Subcutaneous abdominal adipose tissue (tissue), 5 donors: ENCODE data around the gene GIPC1.

Source experiments
- H3K27ac ChIP-seq: one replicate; pipeline ENCODE4 v1.7.0; 2013; ENCODE audit warnings: low read depth, mild to moderate bottlenecking, inconsistent platforms, low read length, moderate library complexity
- H3K27me3 ChIP-seq, 5 donors: one replicate each; pipeline ENCODE4 v1.7.0; 2013; ENCODE audit warnings: low read length in 5 of 5, inconsistent platforms in 1 of 5; ENCODE audit not compliant: control insufficient read depth in 5 of 5, insufficient read depth in 4 of 5
- H3K36me3 ChIP-seq, 5 donors: one replicate each; pipeline ENCODE4 v1.7.0; 2013; ENCODE audit warnings: low read length in 5 of 5; ENCODE audit not compliant: control insufficient read depth in 5 of 5, insufficient read depth in 5 of 5
- H3K4me1 ChIP-seq, 5 donors: one replicate each; pipeline ENCODE4 v1.7.0; 2013; ENCODE audit warnings: low read length in 5 of 5, mild to moderate bottlenecking in 3 of 5, moderate library complexity in 1 of 5; ENCODE audit not compliant: control insufficient read depth in 5 of 5, insufficient read depth in 5 of 5
- H3K4me3 ChIP-seq, 5 donors: one replicate each; pipeline ENCODE4 v1.7.0; 2013; ENCODE audit warnings: low read length in 5 of 5, low read depth in 1 of 5
- H3K9ac ChIP-seq, 5 donors: one replicate each; pipeline ENCODE4 v1.7.0; 2013; ENCODE audit warnings: low read length in 5 of 5, mild to moderate bottlenecking in 4 of 5, moderate library complexity in 3 of 5
- H3K9me3 ChIP-seq, 5 donors: one replicate each; pipeline ENCODE4 v1.7.0; 2013; ENCODE audit warnings: low read length in 5 of 5; ENCODE audit not compliant: control insufficient read depth in 5 of 5
- donor health status: healthy.
- donor health status: healthy.
- donor health status: healthy.
- donor health status: healthy.
- donor health status: healthy.

GIPC1 gene

GRCh38 chr19:14517840-14518505 lies 22.0 kb upstream of the GIPC1 start, which contains the start of gene DNAJB1:
Gene DNAJB1 (minus strand): TSS chr19:14518397. CDS start chr19:14518349, 48 bp downstream.
- Histone ChIP-seq H3K4me1 (peaks cover 25 to 50% (median 36%) of the 10 kb centered on the region in 5 donors), H3K9ac (peak within 1 kb of the TSS; percentile 90 to 98 (median 97)), H3K4me3 (peak within 1 kb of the TSS; percentile 86 to 98 (median 93)), H3K36me3 (peaks cover 0 to 40% (median 27%) of the 10 kb centered on the region in 5 donors), H3K27ac (peak within 1 kb of the TSS; percentile 98), H3K9me3 (no peaks in the 10 kb centered on the region), H3K27me3 (no peaks in the 10 kb centered on the region)

- Histone ChIP-seq H3K4me3 (peak overlapping the region; percentile 86 to 98 (median 93)), H3K9ac (peak overlapping the region; percentile 75 to 98 (median 93)), H3K27me3 (no peaks in the 10 kb centered on the region), H3K27ac (peak overlapping the region; percentile 98), H3K9me3 (no peaks in the 10 kb centered on the region), H3K36me3 (peaks cover 0 to 42% (median 27%) of the 10 kb centered on the region in 5 donors), H3K4me1 (peaks cover 29 to 54% (median 41%) of the 10 kb centered on the region in 5 donors)
Measured at GRCh38 chr19:14517446-14517839, 21.5 kb upstream of the GIPC1 start.

GRCh38 chr19:14516746-14517438 lies 21.0 kb upstream of the GIPC1 start:
- Histone ChIP-seq H3K9ac (peak overlapping the region; percentile 75 to 98 (median 93)), H3K27ac (peak overlapping the region; percentile 98), H3K4me1 (peaks cover 29 to 54% (median 42%) of the 10 kb centered on the region in 5 donors)

GRCh38 chr19:14516048-14516534 lies 20.2 kb upstream of the GIPC1 start:
- H3K9ac ChIP-seq = peak overlapping the region; percentile 75 to 98 (median 93)
- H3K9me3 ChIP-seq = no peaks in the 10 kb centered on the region
- peak overlapping the region; percentile 86 to 98 (median 93) for H3K4me3 ChIP-seq
- peak overlapping the region; percentile 98 for H3K27ac ChIP-seq
- H3K27me3 ChIP-seq = no peaks in the 10 kb centered on the region
- peaks cover 0 to 42% (median 27%) of the 10 kb centered on the region in 5 donors for H3K36me3 ChIP-seq
- H3K4me1 ChIP-seq = peaks cover 29 to 58% (median 45%) of the 10 kb centered on the region in 5 donors

More at GRCh38 chr19:14516746-14517438, 21.0 kb upstream of the GIPC1 start:
- no peaks in the 10 kb centered on the region for H3K9me3 ChIP-seq
- H3K27me3 ChIP-seq = no peaks in the 10 kb centered on the region
- peaks cover 0 to 42% (median 27%) of the 10 kb centered on the region in 5 donors for H3K36me3 ChIP-seq
- H3K4me3 ChIP-seq = peak overlapping the region; percentile 86 to 98 (median 93)

- Histone ChIP-seq H3K9me3 (no peaks in the 10 kb centered on the region), H3K36me3 (peaks cover 0 to 42% (median 27%) of the 10 kb centered on the region in 5 donors), H3K4me3 (peak overlapping the region; percentile 86 to 98 (median 93)), H3K27me3 (no peaks in the 10 kb centered on the region), H3K9ac (peak overlapping the region in 4 of 5 donors; percentile 87 to 98 (median 95)), H3K4me1 (peaks cover 29 to 62% (median 45%) of the 10 kb centered on the region in 5 donors), H3K27ac (peak overlapping the region; percentile 98)
Measured at GRCh38 chr19:14515501-14516047, 19.6 kb upstream of the GIPC1 start.

GRCh38 chr19:14514215-14514863 lies 18.4 kb upstream of the GIPC1 start:
- Histone ChIP-seq H3K27ac (peak overlapping the region; percentile 98), H3K9ac (peak overlapping the region in 3 of 5 donors; percentile 7 to 13 (median 13)), H3K36me3 (peaks cover 0 to 42% (median 27%) of the 10 kb centered on the region in 5 donors), H3K4me1 (peaks cover 30 to 62% (median 47%) of the 10 kb centered on the region in 5 donors), H3K27me3 (no peaks in the 10 kb centered on the region), H3K4me3 (peak overlapping the region in 3 of 5 donors; percentile 3 to 96 (median 89)), H3K9me3 (no peaks in the 10 kb centered on the region)

- H3K27ac ChIP-seq = no peak overlapping the region
- no peaks in the 10 kb centered on the region for H3K9me3 ChIP-seq
Measured at GRCh38 chr19:14512406-14512961, 16.6 kb upstream of the GIPC1 start.

GRCh38 chr19:14511229-14511593 lies 15.3 kb upstream of the GIPC1 start:
- H3K9me3 ChIP-seq = no peaks in the 10 kb centered on the region
- no peaks in the 10 kb centered on the region for H3K27me3 ChIP-seq
- no peak overlapping the region for H3K9ac ChIP-seq
- peaks cover 0 to 31% (median 22%) of the 10 kb centered on the region in 5 donors for H3K36me3 ChIP-seq
- peak overlapping the region; percentile 41 for H3K27ac ChIP-seq
- H3K4me1 ChIP-seq = peaks cover 24 to 44% (median 37%) of the 10 kb centered on the region in 5 donors
- no peak overlapping the region for H3K4me3 ChIP-seq

More at GRCh38 chr19:14512406-14512961, 16.6 kb upstream of the GIPC1 start:
- Histone ChIP-seq H3K36me3 (peaks cover 0 to 42% (median 27%) of the 10 kb centered on the region in 5 donors), H3K4me1 (peaks cover 30 to 54% (median 46%) of the 10 kb centered on the region in 5 donors), H3K4me3 (no peak overlapping the region), H3K9ac (peak overlapping the region in 1 of 5 donors; percentile 57), H3K27me3 (no peaks in the 10 kb centered on the region)
